Endodermal cell (in vitro differentiated cells): Measurements from ENCODE around the gene FGR. TPM values are rescaled to one million over a fixed set of nuclear protein-coding genes. Genes with fewer than 3 reads are reported as not detected.

Source experiments
- DNase-seq: peaks from one replicate; pipeline ENCODE4 v3.0.0-alpha.2; 2017
- H3K27ac ChIP-seq: 2 replicates; pipeline ENCODE4 v1.5.1; 2013; ENCODE audit warnings: mild to moderate bottlenecking, low read depth, low read length, moderate library complexity
- H3K27me3 ChIP-seq: 2 replicates; pipeline ENCODE4 v1.6.1; 2013; ENCODE audit warnings: mild to moderate bottlenecking, low read length, moderate library complexity; ENCODE audit not compliant: insufficient read depth, control insufficient read depth, poor library complexity, severe bottlenecking
- H3K36me3 ChIP-seq: 2 replicates; pipeline ENCODE4 v1.7.0; 2013; ENCODE audit warnings: mild to moderate bottlenecking, low read length, moderate library complexity; ENCODE audit not compliant: control insufficient read depth, insufficient read depth
- H3K4me1 ChIP-seq: one replicate; pipeline ENCODE4 v1.7.0; 2013; ENCODE audit warnings: low read length; ENCODE audit not compliant: control insufficient read depth, insufficient read depth
- H3K4me3 ChIP-seq: 2 replicates; pipeline ENCODE4 v1.5.1; 2013; ENCODE audit warnings: mild to moderate bottlenecking, low read length, moderate library complexity
- H3K9ac ChIP-seq: 2 replicates; pipeline ENCODE4 v1.6.1; 2013; ENCODE audit warnings: mild to moderate bottlenecking, low read length, moderate library complexity; ENCODE audit not compliant: poor library complexity, severe bottlenecking; ENCODE audit errors: extremely low read depth
- H3K9me3 ChIP-seq: 2 replicates; pipeline ENCODE4 v1.6.1; 2013; ENCODE audit warnings: mild to moderate bottlenecking, low read length, moderate library complexity; ENCODE audit not compliant: control insufficient read depth
- H3K27ac Mint-ChIP-seq: 2 replicates; pipeline ENCODE4 v1.8.0; 2020; ENCODE audit warnings: mixed read lengths
- H3K27me3 Mint-ChIP-seq: 2 replicates; pipeline ENCODE4 v1.8.0; 2021; ENCODE audit warnings: mild to moderate bottlenecking, mixed read lengths; ENCODE audit not compliant: insufficient read depth
- H3K36me3 Mint-ChIP-seq: 2 replicates; pipeline ENCODE4 v1.8.0; 2020; ENCODE audit warnings: low read depth, mixed read lengths
- H3K4me1 Mint-ChIP-seq: 2 replicates; pipeline ENCODE4 v1.8.0; 2020; ENCODE audit warnings: mixed read lengths
- H3K4me3 Mint-ChIP-seq: 2 replicates; pipeline ENCODE4 v1.8.0; 2020; ENCODE audit warnings: mild to moderate bottlenecking, moderate library complexity, mixed read lengths
- H3K9me3 Mint-ChIP-seq: 2 replicates; pipeline ENCODE4 v1.8.0; 2020; ENCODE audit warnings: mild to moderate bottlenecking, mixed read lengths
- WGBS, 2 experiments: methylation state at CpG; one replicate each; pipeline versions ENCODE4 v1.1.5 to v1.1.7; 2013; ENCODE audit warnings: missing lambda C conversion rate in 2 of 2, mixed read lengths in 1 of 2; ENCODE audit not compliant: insufficient coverage in 1 of 2, insufficient read length in 1 of 2; 5-methylcytosine and 5-hydroxymethylcytosine counted together
- total RNA-seq, 2 donors: library from RNA; stranded (reverse); fragmentation: NEBNext Ultra II Directional in 1 of 2; extraction: Animal tissue kit (Norgen Biotek cat#: 25700) in 1 of 2; gene quantifications; 2 replicates in 1 of 2; 3 replicates in 1 of 2; pipeline ENCODE4 v1.2.1, GENCODE V29; 2021
- TF ChIP-seq, protein P1 (sequence below): fragments of 200-600 bp; sonication (generic); conservative IDR thresholded peaks from 2 replicates; pipeline ENCODE4 v1.5.0; 2021; ENCODE audit warnings: antibody characterized with exemption, mild to moderate bottlenecking

The FGR gene
- total RNA-seq, 2 donors from 2014 or later = not detected

DNA sequence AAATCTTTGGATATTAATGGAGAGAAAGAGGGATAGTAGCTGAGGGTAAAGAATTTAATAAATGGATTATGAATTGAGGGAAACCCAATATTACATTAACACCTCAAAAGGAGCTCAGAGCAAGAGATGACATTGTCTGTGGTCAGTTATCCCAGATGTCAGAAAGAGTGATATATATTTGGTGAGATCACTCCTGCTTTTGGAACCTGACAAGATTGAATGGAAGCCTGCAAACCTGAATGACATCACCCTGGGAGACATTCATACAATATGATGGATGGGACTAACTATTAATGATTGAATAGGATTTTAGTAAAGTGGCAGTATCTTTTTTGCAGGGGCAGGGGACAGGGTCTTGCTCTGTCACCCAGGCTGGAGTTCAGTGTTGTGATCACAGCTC, 43.8 kb upstream of the FGR start:
- H3K27me3 Mint-ChIP-seq = peaks cover 3% of the 10 kb centered on the region
- no peak overlapping the region for H3K4me3 ChIP-seq
- TF ChIP-seq, protein P1, sequence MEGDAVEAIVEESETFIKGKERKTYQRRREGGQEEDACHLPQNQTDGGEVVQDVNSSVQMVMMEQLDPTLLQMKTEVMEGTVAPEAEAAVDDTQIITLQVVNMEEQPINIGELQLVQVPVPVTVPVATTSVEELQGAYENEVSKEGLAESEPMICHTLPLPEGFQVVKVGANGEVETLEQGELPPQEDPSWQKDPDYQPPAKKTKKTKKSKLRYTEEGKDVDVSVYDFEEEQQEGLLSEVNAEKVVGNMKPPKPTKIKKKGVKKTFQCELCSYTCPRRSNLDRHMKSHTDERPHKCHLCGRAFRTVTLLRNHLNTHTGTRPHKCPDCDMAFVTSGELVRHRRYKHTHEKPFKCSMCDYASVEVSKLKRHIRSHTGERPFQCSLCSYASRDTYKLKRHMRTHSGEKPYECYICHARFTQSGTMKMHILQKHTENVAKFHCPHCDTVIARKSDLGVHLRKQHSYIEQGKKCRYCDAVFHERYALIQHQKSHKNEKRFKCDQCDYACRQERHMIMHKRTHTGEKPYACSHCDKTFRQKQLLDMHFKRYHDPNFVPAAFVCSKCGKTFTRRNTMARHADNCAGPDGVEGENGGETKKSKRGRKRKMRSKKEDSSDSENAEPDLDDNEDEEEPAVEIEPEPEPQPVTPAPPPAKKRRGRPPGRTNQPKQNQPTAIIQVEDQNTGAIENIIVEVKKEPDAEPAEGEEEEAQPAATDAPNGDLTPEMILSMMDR = no peak
- H3K36me3 ChIP-seq = no peaks in the 10 kb centered on the region
- H3K4me1 Mint-ChIP-seq = no peaks in the 10 kb centered on the region
- peaks cover 30% of the 10 kb centered on the region for H3K9me3 ChIP-seq
- peaks cover 51% of the 10 kb centered on the region for H3K9me3 Mint-ChIP-seq
- H3K27ac Mint-ChIP-seq = no peak overlapping the region
- no peak overlapping the region for H3K9ac ChIP-seq
- H3K4me3 Mint-ChIP-seq = no peak overlapping the region
- DNase-seq = no peak
- no peaks in the 10 kb centered on the region for H3K27me3 ChIP-seq
- H3K36me3 Mint-ChIP-seq = peaks cover 6% of the 10 kb centered on the region
- no peaks in the 10 kb centered on the region for H3K4me1 ChIP-seq
- no peak overlapping the region for H3K27ac ChIP-seq

DNA sequence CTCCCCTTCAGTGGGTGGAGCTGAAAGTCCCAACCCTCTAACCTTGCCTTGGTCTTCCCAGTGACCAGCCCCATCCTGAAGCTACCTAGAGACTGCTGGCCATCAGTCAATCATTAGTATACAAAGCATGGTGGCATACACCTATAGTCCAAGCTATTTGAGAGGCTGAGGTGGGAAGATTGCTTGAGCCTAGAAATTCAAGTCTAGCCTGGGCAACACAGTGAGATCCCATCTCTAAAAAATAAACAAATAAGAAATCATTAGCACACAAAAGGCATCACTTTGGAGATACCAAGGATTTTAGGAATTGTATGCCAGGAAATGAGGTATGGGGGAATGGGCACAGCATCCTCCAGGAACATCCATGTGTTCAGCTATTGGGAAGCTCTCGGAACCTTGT, 41.4 kb upstream of the FGR start:
- no peaks in the 10 kb centered on the region for H3K27me3 ChIP-seq

DNA sequence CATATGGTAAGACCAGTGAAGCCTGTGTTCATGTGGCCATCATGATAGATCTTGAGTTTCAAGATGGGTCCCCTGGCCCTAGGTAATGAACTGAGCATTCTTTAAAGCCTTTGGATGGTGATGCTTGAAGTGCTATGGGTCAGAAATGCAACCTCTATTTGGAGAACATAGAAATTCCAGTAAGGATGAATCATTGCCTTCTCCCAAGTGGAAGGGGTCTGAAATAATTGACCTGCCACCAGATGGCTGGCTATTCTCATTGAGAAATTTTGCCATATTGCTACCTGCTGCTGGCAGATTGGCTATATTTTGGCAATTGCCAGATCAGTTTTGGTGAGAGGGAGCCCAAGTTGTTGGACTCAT, 37.7 kb upstream of the FGR start:
- Mint-ChIP-seq H3K27ac (no peak overlapping the region), H3K36me3 (no peaks in the 10 kb centered on the region), H3K4me1 (peaks cover 6% of the 10 kb centered on the region), H3K4me3 (peak overlapping the region; percentile 56), H3K9me3 (no peaks in the 10 kb centered on the region), H3K27me3 (peaks cover 18% of the 10 kb centered on the region)
- no peak for DNase-seq
- H3K9ac ChIP-seq = no peak overlapping the region
- H3K27me3 ChIP-seq = peaks cover 10% of the 10 kb centered on the region
- peak overlapping the region; percentile 9 for H3K27ac ChIP-seq
- no peaks in the 10 kb centered on the region for H3K9me3 ChIP-seq
- no peaks in the 10 kb centered on the region for H3K4me1 ChIP-seq
- no peaks in the 10 kb centered on the region for H3K36me3 ChIP-seq
- TF ChIP-seq, protein P1 = no peak
- peak overlapping the region; percentile 58 for H3K4me3 ChIP-seq

More for the DNA sequence above, 41.4 kb upstream of the FGR start:
- Histone ChIP-seq H3K9me3 (peaks cover 18% of the 10 kb centered on the region), H3K4me1 (no peaks in the 10 kb centered on the region), H3K36me3 (no peaks in the 10 kb centered on the region), H3K4me3 (no peak overlapping the region), H3K27ac (no peak overlapping the region), H3K9ac (no peak overlapping the region)
- DNase-seq = no peak
- peaks cover 28% of the 10 kb centered on the region for H3K9me3 Mint-ChIP-seq
- no peak overlapping the region for H3K27ac Mint-ChIP-seq
- H3K27me3 Mint-ChIP-seq = peaks cover 1% of the 10 kb centered on the region
- WGBS, 2 experiments = 86 to 92% methylated on average over 1 of the region's 1 CpG
- H3K36me3 Mint-ChIP-seq = peaks cover 2% of the 10 kb centered on the region
- TF ChIP-seq, protein P1 = no peak
- H3K4me1 Mint-ChIP-seq = peaks cover 4% of the 10 kb centered on the region
- no peak overlapping the region for H3K4me3 Mint-ChIP-seq
